Osteocyte (in vitro differentiated cells): ENCODE results near the gene SEC24A. TPM values are rescaled to one million over a fixed set of nuclear protein-coding genes. Genes with fewer than 3 reads are reported as not detected.

Experiments
- DNase-seq: peaks from one replicate; pipeline ENCODE4 v3.0.0; 2021; ENCODE audit warnings: mixed read lengths; ENCODE audit not compliant: unreplicated experiment; ENCODE audit errors: extremely low spot score
- H3K27ac Mint-ChIP-seq: one replicate; pipeline ENCODE4 v1.8.0; 2021; ENCODE audit warnings: mild to moderate bottlenecking, mixed read lengths; ENCODE audit not compliant: unreplicated experiment
- H3K27me3 Mint-ChIP-seq: one replicate; pipeline ENCODE4 v1.8.0; 2021; ENCODE audit warnings: mixed read lengths; ENCODE audit not compliant: unreplicated experiment
- H3K36me3 Mint-ChIP-seq: one replicate; pipeline ENCODE4 v1.8.0; 2021; ENCODE audit warnings: mixed read lengths; ENCODE audit not compliant: unreplicated experiment
- H3K4me1 Mint-ChIP-seq: one replicate; pipeline ENCODE4 v1.8.0; 2021; ENCODE audit warnings: mixed read lengths; ENCODE audit not compliant: unreplicated experiment
- H3K4me3 Mint-ChIP-seq: one replicate; pipeline ENCODE4 v1.8.0; 2021; ENCODE audit warnings: mild to moderate bottlenecking, moderate library complexity, mixed read lengths; ENCODE audit not compliant: unreplicated experiment
- H3K9me3 Mint-ChIP-seq: one replicate; pipeline ENCODE4 v1.8.0; 2021; ENCODE audit warnings: mixed read lengths; ENCODE audit not compliant: unreplicated experiment
- CTCF ChIP-seq: fragments of 200-600 bp; sonication (generic); IDR thresholded peaks from 2 replicates; pipeline ENCODE4 v1.5.0; 2021; ENCODE audit warnings: antibody characterized with exemption, mild to moderate bottlenecking, moderate library complexity
- total RNA-seq: library from RNA; stranded (reverse); gene quantifications from 2 replicates; pipeline ENCODE4 v1.2.1, GENCODE V29; 2021

Gene SEC24A
- total RNA-seq, 1 donor from 2014 or later = 38.9 TPM

GRCh38 chr5:134732819-134733218, 84.2 kb downstream of the SEC24A start:
- H3K4me3 Mint-ChIP-seq = no peak overlapping the region

GRCh38 chr5:134735243-134735642, 86.7 kb downstream of the SEC24A start:
- no peak for TF ChIP-seq CTCF
- DNase-seq = no peak
- H3K4me3 Mint-ChIP-seq = no peak overlapping the region
- no peaks in the 10 kb centered on the region for H3K36me3 Mint-ChIP-seq
- no peaks in the 10 kb centered on the region for H3K27me3 Mint-ChIP-seq
- peaks cover 11% of the 10 kb centered on the region for H3K4me1 Mint-ChIP-seq
- H3K27ac Mint-ChIP-seq = no peak overlapping the region
- H3K9me3 Mint-ChIP-seq = no peaks in the 10 kb centered on the region

More at GRCh38 chr5:134732819-134733218, 84.2 kb downstream of the SEC24A start:
- Mint-ChIP-seq H3K4me1 (peaks cover 1% of the 10 kb centered on the region), H3K9me3 (no peaks in the 10 kb centered on the region), H3K27me3 (no peaks in the 10 kb centered on the region), H3K36me3 (no peaks in the 10 kb centered on the region), H3K27ac (no peak overlapping the region)
- TF ChIP-seq CTCF = no peak
- DNase-seq = no peak

GRCh38 chr5:134736173-134736812, 87.7 kb downstream of the SEC24A start:
- Mint-ChIP-seq H3K36me3 (peaks cover 4% of the 10 kb centered on the region), H3K9me3 (no peaks in the 10 kb centered on the region), H3K4me1 (peaks cover 16% of the 10 kb centered on the region), H3K27me3 (no peaks in the 10 kb centered on the region), H3K4me3 (no peak overlapping the region), H3K27ac (no peak overlapping the region)
- DNase-seq = no peak
- no peak for TF ChIP-seq CTCF

GRCh38 chr5:134738133-134738962, 89.8 kb downstream of the SEC24A start, which contains the start of gene CAMLG:
Gene CAMLG, plus strand, starts transcription at chr5:134738548. Its CDS starts 73 bp downstream, at chr5:134738621.
- peak within 1 kb of the TSS; percentile 98 for H3K27ac Mint-ChIP-seq
- H3K36me3 Mint-ChIP-seq = peaks cover 7% of the 10 kb centered on the region
- TF ChIP-seq CTCF = peak; percentile 75
- H3K4me3 Mint-ChIP-seq = peak within 1 kb of the TSS; percentile 99
- H3K9me3 Mint-ChIP-seq = no peaks in the 10 kb centered on the region
- peak; percentile 99 for DNase-seq
- H3K27me3 Mint-ChIP-seq = no peaks in the 10 kb centered on the region
- H3K4me1 Mint-ChIP-seq = peaks cover 19% of the 10 kb centered on the region
